ENCODE results near the gene AFG1L.
"Not testable (repeated sequence)": the region's sequence is repeated elsewhere in the genome, so short reads cannot be mapped to it uniquely, and the experiment has no call there.

AFG1L gene

DNA sequence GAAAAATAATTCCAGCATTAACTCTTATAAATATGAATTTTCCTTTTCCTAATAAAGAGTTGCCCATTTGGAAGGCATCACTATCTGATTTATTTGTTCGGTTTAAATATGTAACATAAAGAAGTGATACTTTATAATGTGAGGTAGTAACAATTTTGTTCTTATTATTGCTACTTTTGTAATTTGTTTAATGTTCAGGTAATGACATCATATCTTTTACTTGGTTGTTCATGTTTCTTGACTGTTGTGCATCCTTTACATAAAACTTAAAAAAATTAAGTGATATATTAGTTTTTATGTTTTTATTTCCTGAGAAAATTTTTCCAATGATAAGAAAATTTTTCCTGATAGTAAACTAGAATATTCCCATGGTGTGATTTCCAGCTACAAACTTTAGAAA is 124.6 kb downstream of the AFG1L start:
- DNase-seq: no peak

DNA sequence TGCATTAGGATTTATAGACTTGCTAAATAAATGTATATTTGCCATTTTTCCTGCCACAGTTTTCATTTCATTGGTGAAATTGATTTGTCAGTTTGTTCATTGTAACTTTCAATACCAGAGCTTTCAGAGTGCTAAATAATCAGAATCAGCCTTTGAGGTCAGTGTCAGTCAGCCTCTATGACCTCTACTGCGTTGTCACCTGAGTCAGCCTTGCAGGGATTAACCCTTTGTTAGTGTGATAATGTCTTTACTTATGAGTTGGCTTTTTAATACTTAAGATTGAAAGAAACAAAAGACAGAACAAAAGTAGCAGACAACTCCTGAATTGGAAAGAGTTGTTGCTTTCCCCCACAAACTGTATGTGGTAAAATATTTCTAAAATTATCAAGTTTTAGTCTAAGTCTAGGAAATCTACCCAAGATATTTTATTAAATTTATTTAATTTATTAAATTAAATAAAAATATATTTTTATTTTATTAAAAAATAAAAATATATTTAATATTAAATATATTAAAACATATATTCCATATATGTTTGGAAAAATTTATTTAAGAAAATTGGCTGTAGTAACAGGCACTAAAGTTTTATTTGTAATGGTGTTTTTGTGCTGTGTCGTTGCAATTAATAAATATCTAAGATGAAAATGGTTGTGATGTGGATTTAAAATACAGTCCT is 125.2 kb downstream of the AFG1L start:
- no peak for DNase-seq

DNA sequence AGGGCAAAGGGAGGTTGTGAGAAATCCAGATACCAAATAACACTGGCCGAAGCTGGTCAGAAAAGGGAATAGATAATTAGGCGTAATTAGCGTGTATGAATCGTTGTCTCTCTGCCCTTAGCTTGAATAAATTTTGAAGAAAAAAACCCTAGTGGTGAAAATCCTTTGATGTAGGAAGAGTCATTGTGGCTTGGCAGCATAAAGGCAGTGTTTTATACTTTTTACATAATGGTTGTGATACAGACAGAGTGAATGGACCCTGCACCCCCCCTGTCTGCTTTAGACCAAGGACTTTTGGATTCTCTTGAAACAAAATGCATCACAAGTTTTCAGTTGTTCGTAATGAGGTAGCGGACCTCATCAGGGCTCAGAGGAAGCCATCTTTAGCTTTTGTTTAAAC is 126.5 kb downstream of the AFG1L start:
- no peak for DNase-seq

DNA sequence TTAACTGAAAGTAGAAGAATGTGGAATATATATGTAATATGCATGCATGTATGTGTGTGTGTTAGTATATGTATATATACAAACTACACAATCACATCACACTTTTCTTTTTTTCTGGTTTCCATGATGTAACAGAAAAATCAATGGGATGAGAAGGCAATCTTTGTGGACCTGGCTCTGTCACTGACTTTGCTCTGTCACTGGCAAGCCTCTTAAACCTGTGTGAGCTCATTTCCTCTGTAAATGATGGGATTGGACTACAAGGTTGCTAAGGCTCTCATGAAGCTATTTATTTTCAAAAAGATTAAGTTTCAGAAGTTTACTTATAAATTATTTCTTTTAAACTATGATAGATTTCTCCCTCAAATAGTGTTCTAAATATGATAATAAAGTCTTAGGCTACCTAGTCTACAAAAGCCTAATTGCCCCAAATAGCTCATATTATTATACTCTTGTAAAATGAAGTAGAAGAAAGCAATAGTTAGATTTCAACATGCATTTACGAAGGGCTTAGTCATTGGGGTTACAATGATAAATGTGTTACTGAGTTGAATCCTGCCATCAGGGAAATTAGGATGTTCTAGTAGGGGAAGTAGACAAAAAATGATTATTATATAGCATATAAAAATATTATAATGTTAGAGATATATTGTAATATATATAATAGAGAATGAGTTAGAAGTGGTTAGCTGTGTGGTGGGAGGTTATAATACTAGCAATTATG is 129.3 kb downstream of the AFG1L start:
- peak; percentile 18 for DNase-seq

DNA sequence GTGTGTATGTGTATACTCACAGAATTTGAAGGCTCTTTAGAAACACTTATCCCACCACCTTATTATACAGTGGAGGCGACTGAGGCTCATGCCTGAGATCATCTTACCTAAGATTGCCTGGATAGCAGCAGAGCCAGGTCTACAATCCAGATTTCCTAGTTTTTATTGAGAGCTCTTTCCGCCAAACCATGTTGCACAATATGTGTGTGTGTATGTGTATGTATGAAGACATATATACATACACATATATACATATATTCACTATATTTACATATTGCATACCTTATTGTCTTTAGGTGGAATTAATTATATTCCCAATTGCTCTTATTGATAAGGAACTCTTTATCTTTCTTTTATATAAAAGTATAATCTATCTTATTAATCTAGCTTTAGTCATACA is 130.6 kb downstream of the AFG1L start:
- DNase-seq: no peak

DNA sequence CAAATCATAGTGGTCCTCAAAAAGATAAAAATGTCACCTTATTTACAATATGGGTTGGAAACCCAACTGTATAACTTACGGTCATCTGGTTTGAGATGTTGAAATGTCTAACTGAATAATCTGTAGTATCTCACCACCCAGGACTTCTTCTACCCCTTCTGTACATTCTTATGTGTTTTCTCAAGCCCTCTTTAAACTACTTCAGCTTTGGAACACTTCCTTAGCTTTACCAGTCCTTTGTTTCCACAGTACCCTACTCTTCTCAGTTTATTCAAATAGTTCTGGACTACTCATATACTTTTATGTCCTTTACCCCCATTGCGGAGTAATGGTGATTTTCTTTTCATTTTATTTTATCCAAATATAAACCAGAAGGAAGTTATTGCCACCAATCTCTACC is 137.3 kb downstream of the AFG1L start:
- DNase-seq: no peak

DNA sequence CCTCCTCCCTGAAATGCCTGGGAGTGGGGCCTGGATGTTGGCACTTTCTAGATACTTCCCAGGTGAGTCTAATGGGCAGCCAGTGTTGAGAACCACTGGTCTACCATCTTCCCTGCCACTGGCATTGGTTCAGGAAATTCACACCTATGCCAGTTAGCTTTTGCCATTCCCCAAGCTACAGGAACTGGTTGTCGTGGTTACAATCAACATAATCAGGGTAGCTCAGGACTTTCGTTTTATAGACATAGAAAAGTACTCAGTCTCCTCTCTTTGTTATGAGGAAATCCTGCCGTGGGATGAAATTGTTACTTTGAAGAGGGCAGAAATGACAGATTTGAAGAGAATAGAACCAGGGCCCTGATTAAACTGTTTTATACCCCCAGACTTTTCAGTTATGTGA is 137.9 kb downstream of the AFG1L start:
- no peak for DNase-seq

DNA sequence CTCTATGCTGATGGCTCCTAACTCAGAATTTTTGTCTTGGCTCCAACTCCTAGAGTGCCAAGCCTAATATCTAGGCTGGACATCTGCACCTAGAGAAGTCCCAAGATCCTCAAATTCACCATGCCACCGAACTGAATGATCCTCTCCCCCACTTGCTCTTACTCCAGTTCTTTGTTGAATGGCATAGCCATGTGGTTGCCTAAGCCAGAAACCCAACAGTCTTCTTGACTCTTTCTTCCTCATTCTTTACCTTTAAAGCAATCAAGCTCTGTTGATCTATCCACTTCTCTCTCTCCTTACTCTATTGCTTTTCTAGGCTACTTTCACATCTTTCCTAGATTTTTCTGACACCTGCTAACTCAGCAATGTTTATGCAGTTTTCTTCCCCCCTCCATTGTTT is 139.4 kb downstream of the AFG1L start:
- DNase-seq: no peak

DNA sequence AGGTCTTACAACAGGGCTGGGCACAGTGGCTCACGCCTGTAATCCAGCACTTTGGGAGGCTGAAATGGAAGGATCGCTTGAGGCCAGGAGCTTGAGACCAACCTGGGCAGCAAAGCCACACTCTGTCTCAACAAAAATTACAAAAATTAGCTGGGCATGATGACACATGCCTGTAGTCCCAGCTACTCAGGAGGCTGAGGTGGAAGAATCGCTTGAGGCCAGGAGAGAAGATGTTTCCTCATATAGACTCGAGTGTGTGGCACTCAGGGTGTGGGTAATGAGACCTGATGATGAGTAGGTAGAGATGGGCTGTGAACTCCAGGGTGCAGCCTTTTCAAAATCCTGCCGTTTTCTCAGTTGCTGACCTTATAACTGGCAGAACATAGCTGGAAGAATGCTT is 140.5 kb downstream of the AFG1L start:
- DNase-seq: no peak

DNA sequence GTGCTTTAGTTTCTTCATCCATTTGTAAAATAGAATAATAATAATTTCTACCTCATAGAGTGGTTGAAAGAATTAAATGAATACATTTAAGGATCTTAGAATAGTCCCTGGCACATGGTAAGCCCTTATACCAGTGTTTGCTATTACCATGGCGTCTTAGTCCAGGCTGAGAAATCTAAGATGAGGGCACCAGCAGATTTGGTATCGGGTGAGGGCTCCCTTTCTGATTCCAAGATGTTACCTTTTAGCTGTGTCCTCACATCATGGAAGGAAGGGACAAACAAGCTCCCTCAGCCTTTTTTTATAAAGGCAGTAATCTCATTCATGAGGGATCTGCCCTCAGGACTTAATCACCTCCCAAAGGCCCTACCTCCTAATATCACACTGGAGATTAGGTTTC is 141.9 kb downstream of the AFG1L start:
- no peak for DNase-seq

DNA sequence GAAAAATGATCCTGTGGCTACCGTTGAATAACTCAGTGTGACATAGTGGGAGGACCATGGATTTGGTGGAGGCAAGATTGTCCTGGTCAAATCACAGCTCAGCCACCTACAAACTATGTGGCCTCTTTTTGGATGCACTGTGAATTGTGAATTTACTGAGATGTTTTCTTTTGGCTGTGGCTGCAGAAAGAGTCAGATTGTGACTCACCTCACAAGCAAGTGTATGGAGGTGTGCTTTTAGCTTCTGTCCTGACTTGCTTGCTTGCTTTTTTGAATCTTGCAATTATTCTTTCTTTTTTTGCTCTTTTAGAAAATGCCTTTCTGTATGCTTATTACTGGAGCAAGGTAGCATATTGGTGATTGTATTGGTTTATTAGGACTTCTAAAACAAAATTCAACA is 143.0 kb downstream of the AFG1L start:
- no peak for DNase-seq

DNA sequence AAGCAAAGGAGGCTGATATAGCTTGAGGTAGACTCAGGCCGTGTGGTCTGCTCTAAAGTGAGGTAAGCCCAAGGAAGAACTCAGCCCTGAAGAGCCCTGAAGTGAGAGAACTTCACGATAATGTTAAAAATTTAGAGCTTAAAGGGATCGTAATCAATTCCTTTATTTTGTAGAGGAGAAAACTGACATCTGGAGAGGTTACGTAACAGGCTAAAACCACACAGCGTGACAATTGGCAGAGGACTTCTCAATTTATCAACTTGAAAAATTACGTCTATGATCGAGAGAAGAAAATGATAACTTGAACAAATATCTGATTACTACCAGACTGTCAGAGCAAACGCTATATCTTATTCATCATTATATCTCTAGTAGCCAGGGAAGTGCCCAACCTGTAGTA is 144.1 kb downstream of the AFG1L start:
- peak; percentile 45 for DNase-seq

DNA sequence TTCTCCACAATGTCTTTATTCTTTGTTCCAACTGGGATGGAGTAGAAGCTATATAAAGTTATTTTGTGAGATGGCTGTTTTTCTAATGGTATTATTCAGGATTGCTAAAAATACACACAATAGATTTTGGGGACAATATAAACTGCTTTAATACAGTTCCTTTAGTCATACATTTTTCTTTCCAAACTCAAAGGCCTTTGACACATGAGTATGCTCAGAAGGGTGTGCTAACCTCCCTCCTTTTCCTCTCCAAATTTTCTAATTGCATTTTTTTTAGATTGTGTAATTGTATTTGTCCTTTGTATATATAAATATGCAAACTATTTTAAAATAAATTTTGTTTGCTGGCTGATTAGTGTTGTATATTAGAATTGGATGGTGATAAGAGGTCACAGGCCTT is 146.3 kb downstream of the AFG1L start:
- no peak for DNase-seq

DNA sequence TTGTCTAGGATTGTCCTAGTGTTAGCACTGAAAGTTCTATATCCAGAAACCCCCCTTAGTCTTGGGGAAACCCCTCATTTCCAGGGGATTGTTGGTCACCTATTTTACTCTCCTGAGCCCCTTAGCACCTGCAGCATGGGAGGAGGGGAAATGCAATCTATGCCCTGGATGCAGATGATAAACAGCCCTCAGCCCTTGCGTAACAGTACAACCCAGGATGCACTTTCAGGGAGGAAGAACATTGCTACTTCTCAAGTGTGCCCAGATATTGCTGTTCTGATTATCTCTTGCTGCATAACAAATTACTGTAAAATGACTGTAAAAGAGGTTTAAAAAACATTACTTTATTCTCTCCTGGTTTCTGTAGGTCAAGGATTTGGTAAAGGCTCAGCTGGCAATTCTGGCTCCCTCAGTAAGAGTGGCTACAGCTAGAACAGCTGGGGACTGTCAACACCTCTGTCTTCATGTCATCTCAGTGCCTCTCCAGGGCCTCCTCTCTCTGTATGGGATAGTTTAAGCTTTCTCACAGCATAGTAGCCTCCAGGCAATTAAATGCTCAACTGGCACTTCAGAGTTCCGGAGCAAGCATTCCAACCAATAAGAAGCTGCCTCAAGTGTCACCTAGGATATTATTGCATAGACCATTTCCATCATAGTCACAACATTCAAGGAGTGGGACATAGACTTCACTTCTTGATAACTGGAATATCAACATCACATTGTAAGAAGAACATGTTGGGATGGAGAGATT is 148.1 kb downstream of the AFG1L start:
- no peak for DNase-seq

DNA sequence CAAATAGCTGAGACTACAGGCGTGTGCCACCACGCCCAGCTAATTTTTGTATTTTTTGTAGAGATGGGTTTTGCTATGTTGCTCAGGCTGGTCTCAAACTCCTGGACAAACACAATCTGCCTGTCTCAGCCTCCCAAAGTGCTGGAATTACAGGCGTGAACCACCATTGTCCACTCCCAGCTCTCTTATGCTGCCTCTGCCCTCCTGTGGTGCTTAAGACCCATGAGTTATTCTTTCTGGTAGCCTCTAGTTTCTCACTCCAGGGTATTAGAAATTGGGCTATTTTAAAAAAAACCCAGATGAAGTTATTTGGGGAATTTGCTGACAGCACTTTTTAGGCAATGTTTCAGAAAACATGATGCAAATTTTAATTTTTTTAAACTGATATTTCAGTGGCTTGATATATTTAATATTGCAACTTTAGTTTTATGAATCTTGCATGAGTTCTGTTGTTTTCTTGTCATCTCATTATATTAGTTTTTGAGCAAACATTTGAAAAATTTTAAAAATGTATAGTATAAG is 151.8 kb downstream of the AFG1L start:
- peak; percentile 12 for DNase-seq

DNA sequence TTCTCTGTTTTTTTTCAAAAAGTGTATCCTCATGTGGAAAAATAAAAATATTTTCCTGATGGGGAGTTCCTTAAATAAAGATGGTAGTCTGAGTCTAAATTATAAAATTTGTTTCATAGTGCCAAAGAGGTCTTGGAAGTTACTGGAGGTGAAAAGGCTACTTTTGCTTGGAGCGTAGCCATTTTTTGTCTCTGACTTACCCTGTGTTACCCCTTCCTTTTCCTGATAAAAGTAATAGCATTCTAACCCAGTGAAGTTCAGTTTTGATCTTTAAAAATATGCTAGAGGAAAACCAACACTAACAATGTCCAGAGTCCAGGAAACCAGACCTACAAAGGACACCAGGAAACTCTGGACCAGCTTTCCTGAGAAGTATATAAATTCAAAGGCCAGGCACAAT is 153.6 kb downstream of the AFG1L start:
- DNase-seq: no peak

DNA sequence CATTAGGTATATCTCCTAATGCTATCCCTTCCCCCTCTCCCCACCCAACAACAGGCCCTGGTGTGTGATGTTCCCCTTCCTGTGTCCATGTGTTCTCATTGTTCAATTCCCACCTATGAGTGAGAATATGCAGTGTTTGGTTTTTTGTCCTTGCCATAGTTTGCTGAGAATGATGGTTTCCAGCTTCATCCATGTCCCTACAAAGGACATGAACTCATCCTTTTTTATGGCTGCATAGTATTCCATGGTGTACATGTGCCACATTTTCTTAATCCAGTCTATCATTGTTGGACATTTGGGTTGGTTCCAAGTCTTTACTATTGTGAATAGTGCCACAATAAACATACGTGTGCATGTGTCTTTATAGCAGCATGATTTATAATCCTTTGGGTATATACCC is 154.9 kb downstream of the AFG1L start:
- DNase-seq: not testable (repeated sequence)

DNA sequence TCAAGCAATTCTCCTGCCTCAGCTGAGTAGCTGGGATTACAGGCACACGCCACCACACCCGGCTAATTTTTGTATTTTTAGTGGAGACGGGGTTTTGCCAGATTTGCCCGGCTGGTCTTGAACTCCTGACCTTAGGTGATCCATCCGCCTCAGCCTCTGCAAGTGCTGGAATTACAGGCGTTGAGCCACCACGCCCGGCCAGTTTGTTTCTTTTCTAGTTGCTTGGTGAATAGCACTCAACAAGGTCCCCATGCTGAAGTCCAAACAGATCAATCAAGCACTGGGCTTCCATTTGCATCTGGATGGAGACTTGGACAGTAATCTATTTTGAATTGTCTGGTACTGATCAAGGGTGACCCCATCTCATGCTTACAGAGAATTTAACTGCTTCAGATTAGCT is 157.0 kb downstream of the AFG1L start:
- no peak for DNase-seq

DNA sequence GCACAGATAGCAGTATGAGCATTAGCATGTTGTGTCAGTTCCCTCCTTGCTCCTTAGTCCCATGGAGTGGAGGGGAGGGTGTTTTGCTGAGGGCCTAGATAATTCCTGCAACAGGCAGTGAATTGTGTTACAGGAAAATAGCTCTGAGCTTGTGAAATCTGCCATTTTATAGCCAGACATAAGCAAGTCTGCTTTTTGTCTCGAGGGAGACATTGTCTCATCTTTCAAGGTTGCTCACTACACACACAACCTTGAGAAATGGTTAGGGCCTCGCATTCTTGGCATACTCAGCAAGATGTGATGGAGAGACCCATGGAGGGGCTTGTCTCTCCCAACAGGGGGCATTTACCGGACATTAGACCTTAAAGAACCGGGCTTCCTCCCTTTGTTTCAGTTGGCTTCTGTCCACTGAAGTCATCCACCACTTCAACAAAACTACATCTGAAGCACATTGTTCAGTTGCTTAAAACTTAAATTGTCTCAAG is 157.9 kb downstream of the AFG1L start:
- peak; percentile 95 for DNase-seq

DNA sequence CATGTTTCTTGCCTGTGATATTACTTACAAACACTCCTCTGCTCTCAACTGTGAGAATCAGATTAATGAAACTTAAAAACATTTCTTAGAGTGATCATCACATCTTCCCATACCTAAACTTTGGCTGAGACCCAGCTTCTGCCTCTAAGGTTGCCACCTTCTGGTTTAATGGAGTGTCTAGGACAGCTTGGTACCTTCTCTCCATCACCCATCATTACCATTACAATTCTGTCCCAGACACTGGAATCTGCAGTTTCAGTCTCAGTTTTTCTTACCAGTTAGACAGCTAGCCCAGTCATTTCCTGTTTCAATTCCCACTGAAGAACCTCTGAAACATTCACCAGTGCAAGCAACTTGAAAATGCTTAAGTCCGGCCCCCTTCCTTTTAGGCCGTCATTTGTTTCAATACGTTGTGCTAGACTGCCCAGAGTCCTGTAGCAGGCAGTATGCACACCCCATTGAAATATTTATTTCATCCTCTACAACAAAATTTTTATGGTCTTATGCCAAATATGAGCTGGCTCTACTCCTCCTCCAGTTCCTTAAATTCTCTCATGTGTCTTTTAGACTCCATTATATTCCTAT is 158.8 kb downstream of the AFG1L start:
- DNase-seq: peak; percentile 88

DNA sequence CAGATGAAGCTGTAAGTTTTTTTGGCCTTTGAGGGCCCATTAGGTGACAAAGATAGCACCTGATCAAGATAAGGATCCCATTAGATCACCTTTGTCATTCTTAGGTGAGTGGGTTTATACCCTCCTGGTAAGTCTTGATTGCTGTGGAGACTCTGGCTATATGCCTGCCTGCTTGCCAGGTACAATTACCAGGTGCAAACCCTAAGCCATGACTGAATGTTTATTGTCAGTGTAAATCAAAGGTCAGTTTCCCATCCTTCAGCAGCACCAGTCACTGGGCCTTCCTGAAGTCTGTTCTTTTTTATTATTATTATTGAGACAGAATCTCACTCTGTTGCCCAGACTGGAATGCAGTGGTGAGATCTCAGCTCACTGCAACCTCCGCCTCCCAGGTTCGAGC is 159.5 kb downstream of the AFG1L start:
- no peak for DNase-seq

DNA sequence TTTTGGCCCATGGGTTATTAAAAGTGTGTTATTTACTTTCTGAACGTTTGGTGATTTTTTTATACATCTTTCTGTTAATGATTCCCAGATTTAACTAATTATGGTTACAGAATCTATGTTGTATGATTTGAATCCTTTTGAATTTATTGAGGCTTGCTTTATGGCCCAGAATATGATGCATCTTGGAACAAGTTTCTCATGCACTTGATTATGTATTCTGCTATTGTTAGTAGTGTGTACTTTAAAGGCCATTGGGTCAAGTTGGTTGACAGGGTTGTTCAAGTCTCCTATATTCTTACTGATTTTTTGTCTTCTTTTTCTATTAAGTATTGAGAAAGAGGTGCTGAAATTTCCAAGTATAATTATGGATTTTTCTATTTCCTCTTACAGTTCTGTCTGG is 160.8 kb downstream of the AFG1L start:
- DNase-seq: no peak

DNA sequence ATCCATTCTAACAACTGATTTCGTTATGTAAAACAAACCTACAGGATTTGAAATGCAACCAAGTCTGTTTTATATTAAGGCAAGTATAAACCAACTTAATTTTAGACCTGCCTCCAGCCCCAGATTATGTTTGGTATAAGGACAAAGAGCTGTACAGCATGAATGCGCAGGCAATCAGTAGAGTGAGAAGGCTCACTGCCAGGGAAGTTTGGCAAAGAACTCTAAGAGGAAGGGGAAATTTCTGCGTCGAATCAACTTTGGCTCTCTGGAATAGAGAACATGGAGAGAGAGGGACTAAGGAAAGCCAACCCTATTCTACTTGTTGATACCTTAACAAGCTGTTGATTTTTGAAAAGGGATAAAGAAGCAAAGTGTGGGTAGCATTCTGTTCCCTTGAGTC is 168.9 kb downstream of the AFG1L start:
- peak; percentile 26 for DNase-seq
